Tibial artery (tissue), 4 donors: ENCODE measurements around the gene MAL.

Experiments
- DNase-seq, 2 donors: peaks; one replicate each; pipeline ENCODE4 v3.0.0-alpha.2; 2019
- H3K27ac ChIP-seq, 2 donors: fragments of 200-600 bp; sonication (generic) in 1 of 2; 1 replicate in 1 of 2; 2 replicates in 1 of 2; pipeline ENCODE4 v1.5.1; 2018 to 2019; ENCODE audit warnings: mild to moderate bottlenecking in 1 of 2
- H3K27me3 ChIP-seq, 2 donors: fragments of 200-600 bp; sonication (generic) in 1 of 2; one replicate each; pipeline versions ENCODE4 v1.5.1 to v1.6.0; 2016 to 2019
- H3K36me3 ChIP-seq, 3 donors: fragments of 200-600 bp; sonication (generic) in 2 of 3; one replicate each; pipeline ENCODE4 v1.5.1; 2016 to 2019; ENCODE audit warnings: mild to moderate bottlenecking in 2 of 3
- H3K4me1 ChIP-seq, 4 donors: fragments of 200-600 bp; sonication (generic) in 2 of 4; 1 replicate in 3 of 4; 2 replicates in 1 of 4; pipeline ENCODE4 v1.5.1; 2016 to 2019
- H3K4me3 ChIP-seq, 2 donors: fragments of 200-600 bp; sonication (generic) in 1 of 2; 1 replicate in 1 of 2; 2 replicates in 1 of 2; pipeline ENCODE4 v1.5.1; 2018 to 2019; ENCODE audit warnings: mild to moderate bottlenecking in 2 of 2
- H3K9me3 ChIP-seq, 3 donors: fragments of 200-600 bp; sonication (generic) in 1 of 3; one replicate each; pipeline ENCODE4 v1.5.1; 2016 to 2019
- CTCF ChIP-seq, 2 experiments: fragments of 200-600 bp in 1 of 2; fragments of 450-650 bp in 1 of 2; IDR thresholded peaks; one replicate each; pipeline ENCODE4 v1.5.1; 2017 to 2019; ENCODE audit warnings: antibody characterized with exemption in 2 of 2, mild to moderate bottlenecking in 1 of 2, moderate library complexity in 1 of 2
- intact Hi-C: fragments of 100-400 bp; cut with DNase I; formaldehyde crosslinking; loops from one replicate; pipeline ENCODE4 v1.15.0; 2023; ENCODE audit warnings: low total_unique reads

MAL gene

GRCh38 chr2:95046371-95047112 lies 21.0 kb downstream of the MAL start:
- DNase-seq = no peak
- no peak for TF ChIP-seq CTCF (IDR thresholded peaks at IDR 0.05)
- H3K9me3 ChIP-seq = no peaks in the 10 kb centered on the region
- peaks cover 0 to 7% (median 0%) of the 10 kb centered on the region in 4 donors for H3K4me1 ChIP-seq
- no peaks in the 10 kb centered on the region for H3K36me3 ChIP-seq
- no peak overlapping the region for H3K4me3 ChIP-seq
- peaks cover 0 to 25% of the 10 kb centered on the region in 2 donors for H3K27me3 ChIP-seq
- no peak overlapping the region for H3K27ac ChIP-seq
- intact Hi-C loops = no loop called here

GRCh38 chr2:95047629-95048510 lies 22.4 kb downstream of the MAL start:
- H3K9me3 ChIP-seq = no peaks in the 10 kb centered on the region
- intact Hi-C loops = no loop called here
- peaks cover 0 to 7% (median 0%) of the 10 kb centered on the region in 4 donors for H3K4me1 ChIP-seq
- no peak overlapping the region for H3K4me3 ChIP-seq
- TF ChIP-seq CTCF (IDR thresholded peaks at IDR 0.05) = no peak
- no peaks in the 10 kb centered on the region for H3K36me3 ChIP-seq
- DNase-seq = no peak
- peaks cover 0 to 34% of the 10 kb centered on the region in 2 donors for H3K27me3 ChIP-seq
- no peak overlapping the region for H3K27ac ChIP-seq

- no peak for DNase-seq
- Histone ChIP-seq H3K4me1 (no peaks in the 10 kb centered on the region), H3K36me3 (no peaks in the 10 kb centered on the region), H3K27ac (no peak overlapping the region), H3K4me3 (no peak overlapping the region), H3K9me3 (no peaks in the 10 kb centered on the region), H3K27me3 (peaks cover 0 to 43% of the 10 kb centered on the region in 2 donors)
- no peak for TF ChIP-seq CTCF (IDR thresholded peaks at IDR 0.05)
- intact Hi-C loops = no loop called here
Observed at GRCh38 chr2:95048825-95049682, 23.5 kb downstream of the MAL start.

GRCh38 chr2:95049683-95049955 lies 24.1 kb downstream of the MAL start:
- Histone ChIP-seq H3K27ac (no peak overlapping the region), H3K4me3 (no peak overlapping the region), H3K9me3 (no peaks in the 10 kb centered on the region), H3K4me1 (no peaks in the 10 kb centered on the region), H3K27me3 (peaks cover 0 to 43% of the 10 kb centered on the region in 2 donors), H3K36me3 (no peaks in the 10 kb centered on the region)
- intact Hi-C loops = no loop called here
- TF ChIP-seq CTCF (IDR thresholded peaks at IDR 0.05) = no peak
- DNase-seq = no peak

- H3K9me3 ChIP-seq = no peaks in the 10 kb centered on the region
- no peaks in the 10 kb centered on the region for H3K36me3 ChIP-seq
- H3K4me1 ChIP-seq = no peaks in the 10 kb centered on the region
- peaks cover 0 to 43% of the 10 kb centered on the region in 2 donors for H3K27me3 ChIP-seq
- intact Hi-C loops = no loop called here
- TF ChIP-seq CTCF (IDR thresholded peaks at IDR 0.05) = no peak
- H3K4me3 ChIP-seq = no peak overlapping the region
- no peak for DNase-seq
- no peak overlapping the region for H3K27ac ChIP-seq
Observed at GRCh38 chr2:95049961-95050360, 24.5 kb downstream of the MAL start.
